Endothelial cell of umbilical vein (primary cell): ENCODE measurements around the gene PAK5. TPM values are rescaled to one million over a fixed set of nuclear protein-coding genes. Genes with fewer than 3 reads are reported as not detected.

ENCODE experiments used
- BruUV-seq: library from RNA; stranded (reverse); fragments of 400-500 nt; replicated peaks from 2 replicates; lab custom pipeline; 2021; lab: Mats Ljungman, UMichigan
- CTCF ChIA-PET: fragments of 300-600, 350-600 bp; sonication (Branson Sonifier 250); formaldehyde crosslinking; loops from one replicate; lab custom pipeline; 2021; ENCODE audit warnings: antibody characterized with exemption, inconsistent platforms; lab: Charles Lee
- POLR2A ChIA-PET: fragments of 300-600, 350-600 bp; sonication (Branson Sonifier 250); formaldehyde crosslinking; loops from one replicate; lab custom pipeline; 2021; ENCODE audit warnings: antibody characterized with exemption, inconsistent platforms; lab: Charles Lee
- DNase-seq: peaks from one replicate; pipeline ENCODE4 v3.0.0-alpha.2; 2011; ENCODE audit warnings: low read depth, low spot score
- FAIRE-seq: peaks from 2 replicates; lab custom pipeline; 2011; peaks lifted over from hg19 to GRCh38; lab: Jason Lieb, UNC
- H2AFZ ChIP-seq: 2 replicates; pipeline ENCODE4 v1.6.0; 2012; ENCODE audit warnings: low read depth, low read length, control low read depth, inconsistent platforms
- H3K27ac ChIP-seq: 2 replicates; pipeline ENCODE4 v1.5.1; 2011; ENCODE audit warnings: low read depth, mild to moderate bottlenecking, control low read depth, low read length, moderate library complexity; ENCODE audit not compliant: insufficient read depth
- H3K27me3 ChIP-seq, 2 experiments: 2 replicates each; pipeline versions ENCODE4 v1.6.0 to v1.6.1; 2011; ENCODE audit warnings: low read length in 2 of 2, mixed read lengths in 1 of 2; ENCODE audit not compliant: control insufficient read depth in 2 of 2, insufficient read depth in 2 of 2
- H3K36me3 ChIP-seq, 2 experiments: 2 replicates in 1 of 2; 3 replicates in 1 of 2; pipeline ENCODE4 v1.5.1; 2011; ENCODE audit warnings: low read length in 2 of 2, mild to moderate bottlenecking in 1 of 2, moderate library complexity in 1 of 2; ENCODE audit not compliant: control insufficient read depth in 2 of 2, insufficient read depth in 2 of 2; ENCODE audit errors: extremely low read depth in 1 of 2
- H3K4me1 ChIP-seq: 3 replicates; pipeline ENCODE4 v1.5.1; 2011; ENCODE audit warnings: mild to moderate bottlenecking, low read length; ENCODE audit not compliant: control insufficient read depth, insufficient read depth; ENCODE audit errors: extremely low read depth
- H3K4me2 ChIP-seq: 2 replicates; pipeline ENCODE4 v1.6.1; 2011; ENCODE audit warnings: low read length, control low read depth, mixed read lengths; ENCODE audit not compliant: insufficient read depth
- H3K4me3 ChIP-seq, 3 experiments: fragments of 200-600 bp in 1 of 3; sonication (generic), shearing (Covaris generic) in 1 of 3; replicated peaks in 1 of 3; 2 replicates each; pipeline ENCODE4 v1.5.1; 2011 to 2016; ENCODE audit warnings: control low read depth in 3 of 3, low read length in 3 of 3, mild to moderate bottlenecking in 2 of 3, inconsistent platforms in 1 of 3, low read depth in 1 of 3, moderate library complexity in 1 of 3; ENCODE audit not compliant: insufficient read depth in 1 of 3
- H3K79me2 ChIP-seq: 2 replicates; pipeline ENCODE4 v1.6.0; 2012; ENCODE audit warnings: low read length, inconsistent platforms; ENCODE audit not compliant: control insufficient read depth, insufficient read depth
- H3K9ac ChIP-seq: replicated peaks from 2 replicates; pipeline ENCODE3; 2011; ENCODE audit warnings: low read length, control low read depth; ENCODE audit not compliant: insufficient read depth; ENCODE audit errors: extremely low read depth
- H3K9me1 ChIP-seq: replicated peaks from 3 replicates; pipeline ENCODE4 v1.6.0; 2011; ENCODE audit warnings: mild to moderate bottlenecking, low read length; ENCODE audit not compliant: control insufficient read depth, insufficient read depth; ENCODE audit errors: extremely low read depth
- H3K9me3 ChIP-seq: replicated peaks from 2 replicates; pipeline ENCODE4 v1.5.1; 2012; ENCODE audit warnings: low read length, inconsistent platforms; ENCODE audit not compliant: control insufficient read depth, insufficient read depth
- H4K20me1 ChIP-seq: replicated peaks from 2 replicates; pipeline ENCODE3; 2011; ENCODE audit warnings: mild to moderate bottlenecking, low read length; ENCODE audit not compliant: control insufficient read depth, insufficient read depth; ENCODE audit errors: extremely low read depth
- EZH2 ChIP-seq: IDR thresholded peaks from 2 replicates; pipeline ENCODE4 v1.6.1; 2012; ENCODE audit warnings: borderline replicate concordance, low read depth, mild to moderate bottlenecking, moderate library complexity, low read length, inconsistent platforms; ENCODE audit not compliant: severe bottlenecking
- FOS ChIP-seq: IDR thresholded peaks from 2 replicates; pipeline ENCODE4 v1.6.1; 2011; ENCODE audit warnings: mild to moderate bottlenecking, low read length, moderate library complexity, borderline replicate concordance; ENCODE audit not compliant: insufficient read depth
- GATA2 ChIP-seq: IDR thresholded peaks from 2 replicates; pipeline ENCODE4 v1.7.0; 2011; ENCODE audit warnings: low read depth, mild to moderate bottlenecking, moderate library complexity, mixed read lengths, low read length; ENCODE audit not compliant: insufficient read length, insufficient read depth
- JUN ChIP-seq: IDR thresholded peaks from 2 replicates; pipeline ENCODE4 v1.6.1; 2011; ENCODE audit warnings: borderline replicate concordance, low read depth; ENCODE audit not compliant: insufficient read length, insufficient read depth
- MAX ChIP-seq: IDR thresholded peaks from 2 replicates; pipeline ENCODE4 v1.6.1; 2011; ENCODE audit not compliant: insufficient read depth, insufficient read length
- MYC ChIP-seq: IDR thresholded peaks from one replicate; pipeline ENCODE4 v1.6.1; 2011; ENCODE audit warnings: mild to moderate bottlenecking, low read depth, low read length
- POLR2A ChIP-seq: IDR thresholded peaks from 2 replicates; pipeline ENCODE4 v1.6.1; 2012; ENCODE audit warnings: low read depth, mild to moderate bottlenecking, control low read depth, low read length
- POLR2AphosphoS5 ChIP-seq: IDR thresholded peaks from 2 replicates; pipeline ENCODE4 v1.6.1; 2012; ENCODE audit warnings: low read depth, mild to moderate bottlenecking, control low read depth, low read length, moderate library complexity; ENCODE audit not compliant: insufficient read depth
- dilution Hi-C: fragments of 300-500 bp; cut with MboI; formaldehyde crosslinking; loops from one replicate; pipeline ENCODE4 v1.15.0; 2019; ENCODE audit warnings: low sequenced_read_pairs; ENCODE audit not compliant: extremely low pct_ligation_motif_present
- intact Hi-C: fragments of 100-400 bp; cut with micrococcal nuclease; formaldehyde crosslinking; loops from one replicate; pipeline ENCODE4 v1.10.0; 2022
- polyA plus RNA-seq, 4 experiments: library from polyadenylated mRNA; depleted of rRNA in 3 of 4; stranded (reverse) in 3 of 4; unstranded in 1 of 4; fragments of >200 nt; gene quantifications; 2 replicates each; pipeline versions ENCODE4 v1.2.1 to v1.2.3, GENCODE V29; 2011 to 2012; ENCODE audit warnings: missing spikeins in 1 of 4
- total RNA-seq: library from RNA; stranded (reverse); gene quantifications from 2 replicates; pipeline ENCODE4 v1.2.3, GENCODE V29; 2021
- TF ChIP-seq, protein P1 (sequence below), 2 donors: IDR thresholded peaks; 1 replicate in 1 of 2; 2 replicates in 1 of 2; pipeline ENCODE4 v1.5.1; 2011; ENCODE audit warnings: low read length in 2 of 2, mild to moderate bottlenecking in 2 of 2, moderate library complexity in 2 of 2, control low read depth in 1 of 2, inconsistent platforms in 1 of 2, low read depth in 1 of 2; ENCODE audit not compliant: insufficient read depth in 1 of 2; ENCODE audit errors: extremely low read depth in 1 of 2

Gene PAK5
- total and polyA plus RNA-seq, 2 donors (not counting 3 experiments of a cell fraction or from before 2014, with no cell fraction given) = not detected

DNA sequence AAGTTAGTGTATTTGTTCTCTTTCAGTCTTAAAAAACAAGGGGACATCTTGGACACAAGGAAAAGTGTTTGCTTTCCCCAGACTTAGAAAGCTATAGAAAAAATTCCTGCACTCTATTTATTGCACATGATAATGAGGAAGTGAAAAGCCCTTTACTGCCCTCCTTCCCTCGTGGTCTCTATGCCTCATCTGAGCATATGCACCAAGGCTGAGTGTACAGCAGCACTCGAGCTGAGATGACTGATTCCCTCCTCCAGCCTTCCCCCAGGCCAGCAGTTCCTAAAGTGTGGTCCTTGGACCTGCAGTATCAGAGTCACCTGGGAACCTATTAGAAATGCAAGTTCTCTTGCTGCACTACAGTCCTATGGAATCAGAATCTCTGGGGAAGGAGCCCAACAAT, 338.8 kb downstream of the PAK5 start:
- CTCF ChIA-PET = no interaction called here
- BruUV-seq = no TSS peak
- FAIRE-seq = no peak

More for the DNA sequence above, 338.8 kb downstream of the PAK5 start:
- H4K20me1 ChIP-seq = no peaks in the 10 kb centered on the region
- no peaks in the 10 kb centered on the region for H3K9me3 ChIP-seq
- DNase-seq = no peak
- TF ChIP-seq POLR2AphosphoS5 (no peak), FOS (no peak), GATA2 (no peak), JUN (no peak), POLR2A (no peak), EZH2 (no peak), MAX (no peak), MYC (no peak)
- TF ChIP-seq, protein P1, sequence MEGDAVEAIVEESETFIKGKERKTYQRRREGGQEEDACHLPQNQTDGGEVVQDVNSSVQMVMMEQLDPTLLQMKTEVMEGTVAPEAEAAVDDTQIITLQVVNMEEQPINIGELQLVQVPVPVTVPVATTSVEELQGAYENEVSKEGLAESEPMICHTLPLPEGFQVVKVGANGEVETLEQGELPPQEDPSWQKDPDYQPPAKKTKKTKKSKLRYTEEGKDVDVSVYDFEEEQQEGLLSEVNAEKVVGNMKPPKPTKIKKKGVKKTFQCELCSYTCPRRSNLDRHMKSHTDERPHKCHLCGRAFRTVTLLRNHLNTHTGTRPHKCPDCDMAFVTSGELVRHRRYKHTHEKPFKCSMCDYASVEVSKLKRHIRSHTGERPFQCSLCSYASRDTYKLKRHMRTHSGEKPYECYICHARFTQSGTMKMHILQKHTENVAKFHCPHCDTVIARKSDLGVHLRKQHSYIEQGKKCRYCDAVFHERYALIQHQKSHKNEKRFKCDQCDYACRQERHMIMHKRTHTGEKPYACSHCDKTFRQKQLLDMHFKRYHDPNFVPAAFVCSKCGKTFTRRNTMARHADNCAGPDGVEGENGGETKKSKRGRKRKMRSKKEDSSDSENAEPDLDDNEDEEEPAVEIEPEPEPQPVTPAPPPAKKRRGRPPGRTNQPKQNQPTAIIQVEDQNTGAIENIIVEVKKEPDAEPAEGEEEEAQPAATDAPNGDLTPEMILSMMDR (IDR thresholded peaks at IDR 0.05; ENCODE audit: extremely low read depth in 1 of 2, insufficient read depth in 1 of 2, low read depth in 1 of 2, low read length in 2 of 2) = no peak
- no peaks in the 10 kb centered on the region for H3K79me2 ChIP-seq
- no peaks in the 10 kb centered on the region for H3K4me1 ChIP-seq
- no peaks in the 10 kb centered on the region for H3K9me1 ChIP-seq
- H2AFZ ChIP-seq = no peak overlapping the region
- H3K4me2 ChIP-seq = no peak overlapping the region
- H3K27ac ChIP-seq = no peak overlapping the region
- no peak overlapping the region for H3K4me3 ChIP-seq
- H3K27me3 ChIP-seq = peaks cover 5 to 7% of the 10 kb centered on the region in 2 experiments
- no peaks in the 10 kb centered on the region for H3K36me3 ChIP-seq
- intact Hi-C loops = no loop called here
- dilution Hi-C loops = no loop called here
- no peak overlapping the region for H3K9ac ChIP-seq
- POLR2A ChIA-PET = no interaction called here
